GM10266 (cell line): Measurements from ENCODE around the gene ACTRT3.

Experiments
- DNase-seq: peaks from one replicate; pipeline ENCODE4 v3.0.0; 2012; ENCODE audit errors: extremely low spot score
- TF ChIP-seq, protein P1 (sequence below): IDR thresholded peaks from 2 replicates; pipeline ENCODE4 v1.5.1; 2012; ENCODE audit warnings: mild to moderate bottlenecking, low read depth; ENCODE audit not compliant: control insufficient read depth, insufficient read depth; ENCODE audit errors: missing control alignments

ACTRT3 gene

DNA sequence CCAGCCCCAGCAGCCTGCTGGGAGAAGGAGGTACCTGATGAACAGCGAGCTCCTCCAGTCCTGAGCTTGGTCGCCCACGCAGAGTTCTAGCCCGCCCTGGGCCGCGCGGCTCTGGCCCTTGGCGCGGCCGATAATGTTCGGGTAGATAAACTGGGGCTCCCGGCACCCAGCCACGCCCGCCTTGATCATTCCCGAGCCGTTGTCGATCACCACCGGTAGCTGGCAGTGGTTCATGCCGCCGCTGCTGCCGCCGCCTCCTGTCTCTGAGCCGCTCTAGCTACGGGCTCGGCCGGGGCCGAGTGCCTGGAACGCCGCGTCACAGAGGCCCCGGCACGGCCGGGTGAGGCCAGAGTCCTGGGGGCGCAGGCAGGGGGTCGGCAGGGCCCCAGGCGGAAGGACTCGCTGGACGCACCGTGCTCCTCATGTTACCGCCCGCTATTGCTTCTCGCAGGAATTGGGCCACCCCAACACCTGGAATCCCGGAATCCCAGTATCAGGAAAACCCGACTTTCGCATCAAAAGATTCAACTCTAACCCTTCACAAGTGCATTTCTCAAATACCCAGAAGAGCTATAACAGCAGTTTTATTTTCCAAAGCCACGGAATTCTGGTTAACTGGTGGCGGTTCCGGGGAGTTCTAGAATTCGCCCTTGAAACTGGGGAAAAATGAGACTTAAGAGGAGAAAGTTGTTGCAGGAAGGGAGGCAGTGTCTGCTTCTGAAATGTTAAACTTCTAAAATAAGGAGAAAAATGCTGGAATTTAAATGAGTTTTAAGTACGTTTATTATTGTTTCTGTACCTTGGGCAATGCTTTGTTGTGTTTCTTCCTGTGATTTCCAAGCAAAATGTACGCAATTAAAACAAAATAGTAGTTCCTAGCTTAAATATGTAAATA is at the start of gene ACTRT3:
Gene ACTRT3, minus strand, starts transcription at position 275 of the 895 bp plus-strand sequence. Its CDS starts 41 bp downstream, at position 234.
- TF ChIP-seq, protein P1, sequence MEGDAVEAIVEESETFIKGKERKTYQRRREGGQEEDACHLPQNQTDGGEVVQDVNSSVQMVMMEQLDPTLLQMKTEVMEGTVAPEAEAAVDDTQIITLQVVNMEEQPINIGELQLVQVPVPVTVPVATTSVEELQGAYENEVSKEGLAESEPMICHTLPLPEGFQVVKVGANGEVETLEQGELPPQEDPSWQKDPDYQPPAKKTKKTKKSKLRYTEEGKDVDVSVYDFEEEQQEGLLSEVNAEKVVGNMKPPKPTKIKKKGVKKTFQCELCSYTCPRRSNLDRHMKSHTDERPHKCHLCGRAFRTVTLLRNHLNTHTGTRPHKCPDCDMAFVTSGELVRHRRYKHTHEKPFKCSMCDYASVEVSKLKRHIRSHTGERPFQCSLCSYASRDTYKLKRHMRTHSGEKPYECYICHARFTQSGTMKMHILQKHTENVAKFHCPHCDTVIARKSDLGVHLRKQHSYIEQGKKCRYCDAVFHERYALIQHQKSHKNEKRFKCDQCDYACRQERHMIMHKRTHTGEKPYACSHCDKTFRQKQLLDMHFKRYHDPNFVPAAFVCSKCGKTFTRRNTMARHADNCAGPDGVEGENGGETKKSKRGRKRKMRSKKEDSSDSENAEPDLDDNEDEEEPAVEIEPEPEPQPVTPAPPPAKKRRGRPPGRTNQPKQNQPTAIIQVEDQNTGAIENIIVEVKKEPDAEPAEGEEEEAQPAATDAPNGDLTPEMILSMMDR: peak; percentile 33
- peak; percentile 86 for DNase-seq

- no peak for DNase-seq
- TF ChIP-seq, protein P1: no peak
Observed at GRCh38 chr3:169818316-169818715, 49.0 kb upstream of the ACTRT3 start.

DNA sequence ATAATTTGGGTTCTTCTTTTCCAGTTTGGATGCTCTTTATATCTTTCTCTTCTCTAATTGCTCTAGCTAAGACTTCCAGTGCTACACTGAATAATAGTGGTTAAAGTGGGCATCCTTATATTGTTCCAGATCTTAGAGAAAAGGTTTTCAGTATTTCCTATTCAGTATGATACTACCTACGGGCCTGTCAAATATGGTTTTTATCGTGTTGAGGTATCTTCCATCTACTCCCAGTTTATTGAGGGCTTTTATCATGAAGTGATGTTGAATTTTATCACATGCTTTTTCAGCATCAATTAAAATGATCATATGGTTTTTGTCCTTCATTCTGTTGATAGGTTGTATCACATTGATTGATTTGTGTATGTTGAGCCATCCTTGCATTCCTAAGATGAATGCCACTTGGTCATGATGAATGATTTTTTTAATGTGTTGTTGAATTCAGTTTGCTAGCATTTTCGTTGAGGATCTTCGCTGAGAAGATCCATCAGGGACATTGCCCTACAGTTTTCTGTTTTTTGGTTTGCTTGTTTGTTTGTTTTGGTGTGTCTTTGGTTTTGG is 46.3 kb upstream of the ACTRT3 start:
- no peak for DNase-seq
- TF ChIP-seq, protein P1: no peak

GRCh38 chr3:169813757-169814517 is 44.6 kb upstream of the ACTRT3 start:
- TF ChIP-seq, protein P1: peak; percentile 84
- peak; percentile 80 for DNase-seq

GRCh38 chr3:169813278-169813677 is 43.9 kb upstream of the ACTRT3 start:
- DNase-seq: no peak
- TF ChIP-seq, protein P1: no peak

DNA sequence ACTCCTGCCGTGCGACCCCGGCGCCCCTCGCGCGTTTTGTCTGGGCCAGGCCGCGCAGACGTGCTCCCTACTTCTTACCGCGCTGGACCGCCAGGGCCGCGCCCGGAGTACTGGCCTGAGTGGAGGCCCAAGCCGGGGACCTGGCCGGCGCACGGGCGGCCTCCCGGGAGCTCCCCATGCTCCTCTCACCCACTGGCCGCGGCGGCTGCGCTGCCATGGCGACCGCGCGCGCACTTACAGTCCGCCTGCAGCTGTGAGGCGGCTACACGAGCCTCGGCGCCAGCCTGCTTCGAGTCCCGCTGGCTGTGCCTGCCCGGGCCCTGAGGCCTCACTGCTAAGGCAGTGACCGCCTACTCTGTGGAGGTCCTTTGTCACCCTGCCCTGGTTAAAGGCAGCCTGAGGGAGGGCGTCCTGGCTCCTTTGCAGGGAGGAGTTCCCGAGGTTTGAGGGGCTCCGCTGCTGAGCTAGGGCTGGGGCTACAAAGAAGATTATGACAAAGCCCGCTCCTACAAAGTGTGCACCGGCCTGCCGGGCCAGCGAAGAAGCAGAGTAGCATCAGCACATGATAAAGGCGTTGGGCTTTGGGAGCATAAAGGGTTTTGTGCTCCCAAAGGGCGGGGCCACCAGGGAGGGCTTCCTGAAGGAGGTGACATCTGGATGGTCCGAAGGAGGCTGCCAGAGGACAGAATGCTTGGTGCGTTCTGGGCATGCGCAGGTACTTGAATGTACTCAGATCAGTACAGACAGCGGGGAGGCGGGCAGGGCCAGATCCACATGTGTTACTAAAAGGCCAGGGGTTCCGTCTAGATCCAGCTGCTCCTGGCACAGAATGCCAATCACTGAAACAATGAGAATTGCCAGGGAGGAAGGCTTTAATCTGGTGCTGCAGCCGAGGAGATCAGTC is 43.2 kb upstream of the ACTRT3 start, which contains the start of the genes LRRC34 and LRRIQ4:
Gene LRRC34, minus strand, starts transcription at position 573 of the 904 bp plus-strand sequence. Its CDS starts 356 bp downstream, at position 217.
Gene LRRIQ4, plus strand, starts transcription at position 539 of the 904 bp plus-strand sequence. CDS start 9,052 bp downstream, outside the sequence.
- TF ChIP-seq, protein P1: no peak
- DNase-seq: peak; percentile 87
